SK-N-SH (cell line): ENCODE results near the gene BAAT. TPM values are rescaled to one million over a fixed set of nuclear protein-coding genes. Genes with fewer than 3 reads are reported as not detected.

Source experiments
- CTCF ChIA-PET: fragments of 300-600, 350-600 bp; formaldehyde crosslinking; extraction: SDS; loops from one replicate; lab custom pipeline; 2021; lab: Yijun Ruan, JAX
- POLR2A ChIA-PET: fragments of 350-600 bp; sonication (Branson Sonifier 250); formaldehyde crosslinking; extraction: SDS; loops from one replicate; lab custom pipeline; 2020; ENCODE audit warnings: antibody characterized with exemption, inconsistent platforms; lab: Yijun Ruan, JAX
- DNase-seq: peaks from one replicate; pipeline ENCODE4 v3.0.0; 2012
- H2AFZ ChIP-seq: fragments of 200-600 bp; sonication (generic); 2 replicates; pipeline ENCODE4 v1.8.1; 2016; ENCODE audit warnings: antibody characterized with exemption, mild to moderate bottlenecking, low read depth
- H3F3A ChIP-seq: fragments of 200-600 bp; sonication (generic); replicated peaks from 2 replicates; pipeline ENCODE3; 2016; ENCODE audit warnings: antibody characterized with exemption, mild to moderate bottlenecking; ENCODE audit not compliant: insufficient read depth
- H3K27ac ChIP-seq, 2 experiments: fragments of 200-500 bp in 1 of 2; fragments of 200-600 bp in 1 of 2; sonication (Bioruptor generic) in 1 of 2; sonication (generic), shearing (Covaris generic) in 1 of 2; 2 replicates each; pipeline versions ENCODE4 v1.5.1 to v1.6.1; 2014 to 2016; ENCODE audit warnings: low read depth in 2 of 2, inconsistent platforms in 1 of 2, low read length in 1 of 2, mild to moderate bottlenecking in 1 of 2, mixed read lengths in 1 of 2
- H3K27me3 ChIP-seq: fragments of 200-600 bp; sonication (generic), shearing (Covaris generic); 2 replicates; pipeline ENCODE4 v1.6.1; 2016; ENCODE audit warnings: mixed run types; ENCODE audit not compliant: insufficient read depth
- H3K36me3 ChIP-seq, 2 experiments: fragments of 200-500 bp in 1 of 2; fragments of 200-600 bp in 1 of 2; sonication (Bioruptor generic) in 1 of 2; sonication (generic) in 1 of 2; replicated peaks in 1 of 2; 2 replicates each; pipeline versions ENCODE3 to v1.5.1; 2014 to 2016; ENCODE audit warnings: low read length in 1 of 2, mild to moderate bottlenecking in 1 of 2; ENCODE audit not compliant: insufficient read depth in 2 of 2, control insufficient read depth in 1 of 2
- H3K4me1 ChIP-seq, 2 experiments: fragments of 200-500 bp in 1 of 2; fragments of 200-600 bp in 1 of 2; sonication (Bioruptor generic) in 1 of 2; sonication (generic), shearing (Covaris generic) in 1 of 2; 2 replicates each; pipeline versions ENCODE4 v1.5.1 to v1.6.1; 2014 to 2016; ENCODE audit warnings: low read depth in 1 of 2, low read length in 1 of 2, mixed run types in 1 of 2; ENCODE audit not compliant: insufficient read depth in 2 of 2, control insufficient read depth in 1 of 2
- H3K4me2 ChIP-seq: fragments of 200-600 bp; sonication (generic), shearing (Covaris generic); 2 replicates; pipeline ENCODE4 v1.6.1; 2017; ENCODE audit warnings: mixed run types
- H3K4me3 ChIP-seq, 2 experiments: fragments of 200-500 bp in 1 of 2; fragments of 200-600 bp in 1 of 2; sonication (Bioruptor generic) in 1 of 2; sonication (generic), shearing (Covaris generic) in 1 of 2; 2 replicates each; pipeline versions ENCODE4 v1.5.1 to v1.8.1; 2014 to 2016; ENCODE audit warnings: low read depth in 2 of 2, inconsistent platforms in 1 of 2, low read length in 1 of 2, mild to moderate bottlenecking in 1 of 2, mixed read lengths in 1 of 2, moderate library complexity in 1 of 2
- H3K79me2 ChIP-seq: fragments of 200-600 bp; sonication (generic); 2 replicates; pipeline ENCODE4 v1.8.1; 2017; ENCODE audit warnings: mild to moderate bottlenecking; ENCODE audit not compliant: insufficient read depth
- H3K9ac ChIP-seq: fragments of 200-600 bp; sonication (generic); 2 replicates; pipeline ENCODE4 v1.6.1; 2017; ENCODE audit warnings: mixed run types
- H3K9me2 ChIP-seq: fragments of 200-600 bp; sonication (generic); 2 replicates; pipeline ENCODE4 v1.6.1; 2017; ENCODE audit warnings: mixed run types
- H3K9me3 ChIP-seq: fragments of 200-600 bp; sonication (generic); 2 replicates; pipeline ENCODE4 v1.6.1; 2017; ENCODE audit warnings: mixed run types, mild to moderate bottlenecking, moderate library complexity
- H4K20me1 ChIP-seq: fragments of 200-600 bp; sonication (generic); 2 replicates; pipeline ENCODE4 v1.6.1; 2017; ENCODE audit warnings: mild to moderate bottlenecking, mixed run types; ENCODE audit not compliant: insufficient read depth
- CTCF ChIP-seq: fragments of 200-600 bp; sonication (generic); IDR thresholded peaks from 2 replicates; pipeline ENCODE4 v1.6.1; 2017; ENCODE audit warnings: antibody characterized with exemption, mild to moderate bottlenecking, moderate library complexity
- ELF1 ChIP-seq: IDR thresholded peaks from 2 replicates; pipeline ENCODE4 v1.4.0; 2012
- FOSL2 ChIP-seq: IDR thresholded peaks from 2 replicates; pipeline ENCODE4 v1.4.0; 2012; ENCODE audit warnings: low read depth, mild to moderate bottlenecking, moderate library complexity, borderline replicate concordance
- GABPA ChIP-seq: IDR thresholded peaks from 2 replicates; pipeline ENCODE4 v1.4.0; 2012; ENCODE audit warnings: low read depth, mild to moderate bottlenecking
- IRF3 ChIP-seq: fragments of 150-350 bp; IDR thresholded peaks from 2 replicates; pipeline ENCODE4 v1.6.1; 2016; ENCODE audit warnings: mild to moderate bottlenecking, low read depth, low read length
- MEF2A ChIP-seq: IDR thresholded peaks from 2 replicates; pipeline ENCODE4 v1.4.0; 2012; ENCODE audit warnings: low read depth, borderline replicate concordance
- NFIC ChIP-seq: IDR thresholded peaks from 2 replicates; pipeline ENCODE4 v1.4.0; 2012; ENCODE audit warnings: borderline replicate concordance
- NRF1 ChIP-seq: IDR thresholded peaks from 2 replicates; pipeline ENCODE4 v1.6.1; 2012; ENCODE audit warnings: low read depth, mild to moderate bottlenecking, low read length
- POLR2AphosphoS5 ChIP-seq: IDR thresholded peaks from 2 replicates; pipeline ENCODE4 v1.6.1; 2012; ENCODE audit warnings: low read depth, low read length
- RAD21 ChIP-seq: IDR thresholded peaks from 2 replicates; pipeline ENCODE4 v1.6.1; 2012; ENCODE audit warnings: mild to moderate bottlenecking, low read length
- REST ChIP-seq: IDR thresholded peaks from 2 replicates; pipeline ENCODE4 v1.6.1; 2012; ENCODE audit warnings: mild to moderate bottlenecking, low read depth, low read length, moderate library complexity
- RFX5 ChIP-seq: IDR thresholded peaks from 2 replicates; pipeline ENCODE4 v1.6.1; 2012; ENCODE audit warnings: mild to moderate bottlenecking, improper control_type of control experiment, low read length
- RXRA ChIP-seq: IDR thresholded peaks from 2 replicates; pipeline ENCODE4 v1.4.0; 2012; ENCODE audit warnings: low read depth, mild to moderate bottlenecking, borderline replicate concordance
- TAF1 ChIP-seq: IDR thresholded peaks from 2 replicates; pipeline ENCODE4 v1.6.1; 2012; ENCODE audit warnings: low read depth, mild to moderate bottlenecking, low read length, moderate library complexity, borderline replicate concordance
- TEAD4 ChIP-seq: IDR thresholded peaks from 2 replicates; pipeline ENCODE4 v1.4.0; 2012; ENCODE audit warnings: mild to moderate bottlenecking, borderline replicate concordance; ENCODE audit not compliant: insufficient read depth
- USF2 ChIP-seq: fragments of 150-350 bp; IDR thresholded peaks from 2 replicates; pipeline ENCODE4 v1.6.1; 2017; ENCODE audit warnings: antibody characterized with exemption, low read length, low read depth, borderline replicate concordance
- WGBS: methylation state at CpG from one replicate; pipeline ENCODE4 v1.1.6; 2017; ENCODE audit warnings: low lambda C conversion rate; 5-methylcytosine and 5-hydroxymethylcytosine counted together
- polyA plus RNA-seq, 3 experiments: library from polyadenylated mRNA; depleted of rRNA; stranded (reverse); fragments of >200 nt; gene quantifications; 2 replicates each; pipeline ENCODE4 v1.2.3, GENCODE V29; 2012

Gene BAAT
- polyA plus RNA-seq, 1 of the 3 experiments (the other 2 are of a cell fraction) = 0.02 TPM

- CTCF ChIA-PET = interaction anchor here (1.4 kb wide), 1 partner anchor 33 kb away, joined by 3 read pairs; no protein-coding TSS in a partner anchor
- no peaks in the 10 kb centered on the region for H3K9me2 ChIP-seq
- DNase-seq = no peak
- no peak overlapping the region for H3K4me3 ChIP-seq
- H3K79me2 ChIP-seq = no peaks in the 10 kb centered on the region
- H3K9me3 ChIP-seq = peaks cover 13% of the 10 kb centered on the region; the same call in 1 of the 2 replicates
- peaks cover 0 to 4% of the 10 kb centered on the region in 2 experiments for H3K36me3 ChIP-seq
- POLR2A ChIA-PET = no interaction called here
- H3K27me3 ChIP-seq = no peaks in the 10 kb centered on the region
- no peak overlapping the region for H2AFZ ChIP-seq
- H3F3A ChIP-seq = peaks cover 6% of the 10 kb centered on the region
- TF ChIP-seq TEAD4 (no peak), TAF1 (no peak), RXRA (no peak), CTCF (no peak)
- no peak overlapping the region for H3K27ac ChIP-seq
- no peaks in the 10 kb centered on the region for H3K4me1 ChIP-seq
- H4K20me1 ChIP-seq = no peaks in the 10 kb centered on the region
- H3K9ac ChIP-seq = no peak overlapping the region
- H3K4me2 ChIP-seq = no peak overlapping the region
These were observed 30.8 kb upstream of the BAAT start for GRCh38 chr9:101415578-101415977.

- Histone ChIP-seq H3K4me2 (no peak overlapping the region), H4K20me1 (no peaks in the 10 kb centered on the region), H3K9ac (no peak overlapping the region), H3K36me3 (peaks cover 0 to 12% of the 10 kb centered on the region in 2 experiments), H3K9me3 (peaks cover 20% of the 10 kb centered on the region), H3K4me1 (no peaks in the 10 kb centered on the region), H3K4me3 (no peak overlapping the region), H3K79me2 (no peaks in the 10 kb centered on the region), H2AFZ (no peak overlapping the region), H3K27me3 (no peaks in the 10 kb centered on the region), H3K27ac (no peak overlapping the region), H3K9me2 (no peaks in the 10 kb centered on the region), H3F3A (peaks cover 8% of the 10 kb centered on the region)
- no peak for TF ChIP-seq NFIC
- no peak for TF ChIP-seq RAD21
- ChIA-PET CTCF (no interaction called here), POLR2A (no interaction called here)
- no peak for DNase-seq
These were observed 30.0 kb upstream of the BAAT start for GRCh38 chr9:101414839-101415238.

GRCh38 chr9:101409079-101409477 lies 24.3 kb upstream of the BAAT start:
- H3K4me2 ChIP-seq = no peak overlapping the region
- H3K27ac ChIP-seq = no peak overlapping the region
- CTCF ChIA-PET = no interaction called here
- no peak overlapping the region for H2AFZ ChIP-seq
- peaks cover 46 to 69% of the 10 kb centered on the region in 2 experiments for H3K36me3 ChIP-seq
- H3K9me2 ChIP-seq = no peaks in the 10 kb centered on the region
- H3K4me1 ChIP-seq = no peaks in the 10 kb centered on the region
- no peak for DNase-seq
- no peaks in the 10 kb centered on the region for H3K79me2 ChIP-seq
- H3K9ac ChIP-seq = no peak overlapping the region
- H3F3A ChIP-seq = peaks cover 5% of the 10 kb centered on the region
- H4K20me1 ChIP-seq = no peaks in the 10 kb centered on the region
- POLR2A ChIA-PET = no interaction called here
- WGBS = 95% methylated on average over 4 of the region's 4 CpGs
- H3K4me3 ChIP-seq = peak overlapping the region in 1 of 2 experiments; percentile 14; a peak in 1 of 4 replicates
- H3K27me3 ChIP-seq = no peaks in the 10 kb centered on the region
- H3K9me3 ChIP-seq = peaks cover 57% of the 10 kb centered on the region
- TF ChIP-seq IRF3 = no peak
- TF ChIP-seq RXRA = no peak
- no peak for TF ChIP-seq FOSL2
- TF ChIP-seq NRF1 = no peak
- no peak for TF ChIP-seq REST
- TF ChIP-seq MEF2A = no peak
- no peak for TF ChIP-seq ELF1
- no peak for TF ChIP-seq USF2
- TF ChIP-seq RAD21 = no peak
- no peak for TF ChIP-seq RFX5
- no peak for TF ChIP-seq GABPA
- no peak for TF ChIP-seq TEAD4
- TF ChIP-seq POLR2AphosphoS5 = no peak
